Effector memory CD4-positive, alpha-beta T cell (primary cell): ENCODE measurements around the gene MGAT4A.
"Not testable (repeated sequence)": the region's sequence is repeated elsewhere in the genome, so short reads cannot be mapped to it uniquely, and the experiment has no call there.

Experiments used
- DNase-seq, 3 donors: peaks; one replicate each; pipeline ENCODE4 v3.0.0-alpha.2; 2020
- H3K27ac ChIP-seq: 2 replicates; pipeline ENCODE4 v1.7.0; 2013; ENCODE audit warnings: mild to moderate bottlenecking, low read length, moderate library complexity; ENCODE audit not compliant: insufficient read depth, poor library complexity, severe bottlenecking
- H3K27me3 ChIP-seq: replicated peaks from 2 replicates; pipeline ENCODE4 v1.7.0; 2013; ENCODE audit warnings: mild to moderate bottlenecking, low read length; ENCODE audit not compliant: insufficient read depth, control insufficient read depth, poor library complexity, severe bottlenecking
- H3K36me3 ChIP-seq: 2 replicates; pipeline ENCODE4 v1.7.0; 2013; ENCODE audit warnings: mild to moderate bottlenecking, low read length, moderate library complexity; ENCODE audit not compliant: control insufficient read depth, insufficient read depth
- H3K4me1 ChIP-seq: 2 replicates; pipeline ENCODE4 v1.7.0; 2013; ENCODE audit warnings: low read length, mild to moderate bottlenecking; ENCODE audit not compliant: control insufficient read depth, insufficient read depth, poor library complexity, severe bottlenecking
- H3K4me3 ChIP-seq: 2 replicates; pipeline ENCODE4 v1.7.0; 2013; ENCODE audit warnings: low read length, low read depth, mild to moderate bottlenecking; ENCODE audit not compliant: insufficient read depth, poor library complexity, severe bottlenecking
- H3K9me3 ChIP-seq: 2 replicates; pipeline ENCODE4 v1.7.0; 2013; ENCODE audit warnings: mild to moderate bottlenecking, low read length, moderate library complexity; ENCODE audit not compliant: control insufficient read depth

Gene MGAT4A

GRCh38 chr2:98734162-98734561 is 3.2 kb upstream of the MGAT4A start:
- Histone ChIP-seq H3K4me1 (peaks cover 45% of the 10 kb centered on the region), H3K27ac (peak overlapping the region; percentile 96), H3K27me3 (no peaks in the 10 kb centered on the region), H3K4me3 (peak overlapping the region; percentile 2), H3K36me3 (no peaks in the 10 kb centered on the region), H3K9me3 (no peaks in the 10 kb centered on the region)
- DNase-seq: peak in 1 of 3 donors; percentile 14

- Histone ChIP-seq H3K4me3 (peak overlapping the region; percentile 75), H3K4me1 (peaks cover 39% of the 10 kb centered on the region)
Observed at GRCh38 chr2:98732430-98733051, 1.6 kb upstream of the MGAT4A start.

GRCh38 chr2:98731894-98732349 is 990 bp upstream of the MGAT4A start:
- Histone ChIP-seq H3K36me3 (no peaks in the 10 kb centered on the region), H3K27ac (peak overlapping the region; percentile 96), H3K4me1 (peaks cover 38% of the 10 kb centered on the region), H3K9me3 (no peaks in the 10 kb centered on the region), H3K4me3 (peak overlapping the region; percentile 75), H3K27me3 (no peaks in the 10 kb centered on the region)
- DNase-seq: no peak

More at GRCh38 chr2:98732430-98733051, 1.6 kb upstream of the MGAT4A start:
- Histone ChIP-seq H3K9me3 (no peaks in the 10 kb centered on the region), H3K27ac (peak overlapping the region; percentile 96), H3K36me3 (no peaks in the 10 kb centered on the region), H3K27me3 (no peaks in the 10 kb centered on the region)
- no peak for DNase-seq

GRCh38 chr2:98730707-98731040 is 258 bp downstream of the MGAT4A start:
- Histone ChIP-seq H3K4me3 (peak overlapping the region; percentile 90), H3K27ac (peak overlapping the region; percentile 81), H3K4me1 (peaks cover 43% of the 10 kb centered on the region), H3K9me3 (no peaks in the 10 kb centered on the region), H3K27me3 (no peaks in the 10 kb centered on the region), H3K36me3 (no peaks in the 10 kb centered on the region)
- DNase-seq: peak in 2 of 3 donors; percentile 65 to 69

- H3K27me3 ChIP-seq: no peaks in the 10 kb centered on the region
- H3K9me3 ChIP-seq: no peaks in the 10 kb centered on the region
- peak overlapping the region; percentile 81 for H3K27ac ChIP-seq
- no peaks in the 10 kb centered on the region for H3K36me3 ChIP-seq
- H3K4me3 ChIP-seq: peak overlapping the region; percentile 90
- peaks cover 46% of the 10 kb centered on the region for H3K4me1 ChIP-seq
- peak; percentile 33 to 39 (median 36) for DNase-seq
Observed at GRCh38 chr2:98730053-98730706, 752 bp downstream of the MGAT4A start.

GRCh38 chr2:98729652-98730051 is 1.3 kb downstream of the MGAT4A start:
- H3K9me3 ChIP-seq: no peaks in the 10 kb centered on the region
- peak overlapping the region; percentile 90 for H3K4me3 ChIP-seq
- DNase-seq: no peak
- no peaks in the 10 kb centered on the region for H3K36me3 ChIP-seq
- H3K27ac ChIP-seq: peak overlapping the region; percentile 81
- H3K4me1 ChIP-seq: peaks cover 46% of the 10 kb centered on the region
- H3K27me3 ChIP-seq: no peaks in the 10 kb centered on the region

GRCh38 chr2:98728088-98728718 is 2.7 kb downstream of the MGAT4A start:
- not testable (repeated sequence) for DNase-seq, H3K9me3 ChIP-seq, H3K27me3 ChIP-seq
- Histone ChIP-seq H3K27ac (peak overlapping the region; percentile 81), H3K4me3 (peak overlapping the region; percentile 90), H3K4me1 (peaks cover 49% of the 10 kb centered on the region), H3K36me3 (peaks cover 11% of the 10 kb centered on the region)

- Histone ChIP-seq H3K36me3 (peaks cover 16% of the 10 kb centered on the region), H3K9me3 (no peaks in the 10 kb centered on the region), H3K4me3 (peak overlapping the region; percentile 90), H3K27ac (peak overlapping the region; percentile 81), H3K4me1 (peaks cover 49% of the 10 kb centered on the region), H3K27me3 (no peaks in the 10 kb centered on the region)
- DNase-seq: no peak
Observed at GRCh38 chr2:98727369-98728087, 3.4 kb downstream of the MGAT4A start.

- Histone ChIP-seq H3K4me3 (peak overlapping the region; percentile 90), H3K27me3 (no peaks in the 10 kb centered on the region), H3K36me3 (peaks cover 21% of the 10 kb centered on the region), H3K9me3 (no peaks in the 10 kb centered on the region), H3K27ac (peak overlapping the region; percentile 81), H3K4me1 (peaks cover 46% of the 10 kb centered on the region)
- no peak for DNase-seq
Observed at GRCh38 chr2:98726735-98727368, 4.1 kb downstream of the MGAT4A start.
